GM21526 (cell line): ENCODE data around the gene NENF.

Source experiments
- ATAC-seq: cut with Tn5 transposase; IDR thresholded peaks from one replicate; pipeline ENCODE4 v1.9.1; 2021; ENCODE audit warnings: moderate library complexity; ENCODE audit not compliant: unreplicated experiment, low FRiP score

Gene NENF

DNA sequence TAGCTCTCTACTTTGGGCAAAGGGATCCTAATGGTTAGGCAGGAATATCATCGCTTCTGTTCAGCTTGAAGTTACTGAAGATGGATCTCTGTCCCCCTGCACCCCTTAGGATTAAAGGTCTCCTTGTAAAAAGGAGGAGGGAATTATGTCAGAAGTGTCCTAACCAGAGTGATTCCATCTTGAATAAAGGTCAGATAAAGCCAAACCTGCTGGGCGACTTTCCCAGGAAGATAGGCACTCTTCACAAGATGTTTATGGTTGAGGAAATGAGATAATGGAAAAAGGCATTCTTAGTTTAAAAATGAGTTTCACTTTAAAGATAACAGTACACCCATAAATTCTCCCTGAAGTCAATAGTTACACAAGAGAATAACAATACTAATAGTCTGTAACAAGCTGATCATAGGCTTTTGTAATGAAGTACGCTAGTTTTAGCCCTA lies 1.7 kb upstream of the NENF start:
- ATAC-seq: no peak

DNA sequence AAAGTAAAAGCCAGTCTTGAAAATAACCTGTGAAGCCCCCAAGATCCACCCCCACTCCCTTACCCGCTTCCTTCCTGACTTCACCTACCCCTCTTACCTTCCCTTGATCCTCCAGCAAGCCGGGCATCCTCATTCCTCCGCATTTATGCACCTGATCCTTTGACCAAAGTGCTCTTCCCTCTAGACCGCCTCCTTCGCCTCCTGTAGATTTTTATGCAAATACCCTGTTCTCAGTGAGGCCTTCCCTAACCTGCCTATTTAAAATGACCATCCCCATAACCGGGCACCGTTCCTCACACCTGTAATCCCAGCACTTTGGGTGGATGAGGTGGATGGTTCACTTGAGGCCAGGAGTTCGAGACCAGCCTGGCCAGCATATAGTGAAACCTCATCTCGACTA lies 1.1 kb upstream of the NENF start:
- ATAC-seq: no peak

DNA sequence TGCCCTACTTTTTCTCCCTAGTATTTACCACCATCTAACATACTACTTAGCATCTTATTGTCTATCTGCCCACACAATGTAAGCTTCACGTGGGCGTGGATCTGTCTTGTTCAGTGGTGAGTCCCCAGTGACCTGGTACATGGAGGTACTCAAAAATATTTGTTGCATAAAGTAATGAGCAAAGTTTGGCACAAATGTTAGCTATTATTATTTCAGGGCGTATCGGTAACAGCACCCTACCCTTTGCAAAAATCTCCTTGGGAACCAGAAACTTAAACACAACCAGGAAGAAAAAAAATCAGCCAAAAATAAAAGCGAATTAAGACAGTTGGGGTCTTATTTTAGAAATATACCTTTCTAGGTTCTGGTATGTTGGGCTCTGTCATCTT lies 454 bp upstream of the NENF start:
- ATAC-seq: no peak

DNA sequence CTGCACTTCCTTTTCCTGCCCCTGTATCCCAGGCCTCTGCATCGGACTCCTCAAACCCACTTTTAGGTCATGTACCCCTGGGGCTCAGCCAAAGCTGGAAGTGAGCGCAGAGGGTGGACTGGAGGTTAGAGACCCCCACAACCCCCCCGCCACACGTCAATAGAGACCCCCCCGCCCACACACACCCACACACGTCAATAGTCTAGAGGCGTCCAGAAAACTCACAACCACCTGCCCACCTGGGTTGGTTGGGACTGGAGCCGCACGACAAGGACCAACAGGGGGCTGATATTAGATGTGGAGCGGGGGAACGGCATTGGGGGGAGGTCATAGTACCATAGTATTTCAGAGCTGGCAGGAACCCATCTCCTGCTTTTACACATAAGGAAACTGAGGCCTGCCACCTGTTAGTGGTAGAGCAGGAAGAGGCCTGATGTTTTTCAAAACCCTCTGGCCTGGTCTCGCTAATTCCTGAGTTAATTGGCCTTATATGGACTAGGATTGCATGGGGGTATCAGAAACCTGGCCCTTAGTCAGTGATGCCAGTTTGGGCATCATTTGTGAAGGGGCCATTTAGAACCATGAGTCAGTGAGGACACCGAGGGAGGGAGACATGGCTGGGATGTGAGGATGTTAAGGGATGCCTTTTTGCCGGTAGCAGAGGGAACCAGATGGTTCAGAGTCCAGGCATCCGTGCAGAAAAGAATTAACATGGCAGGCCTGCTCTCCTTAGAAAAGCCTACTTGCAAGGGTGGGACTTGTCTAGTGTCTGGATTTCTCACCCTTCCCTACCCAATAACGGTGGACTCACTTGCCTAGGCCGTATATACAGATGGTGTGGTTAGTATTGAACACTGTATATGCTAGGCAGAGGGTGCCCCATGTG lies 1.1 kb downstream of the NENF start:
- ATAC-seq: no peak

DNA sequence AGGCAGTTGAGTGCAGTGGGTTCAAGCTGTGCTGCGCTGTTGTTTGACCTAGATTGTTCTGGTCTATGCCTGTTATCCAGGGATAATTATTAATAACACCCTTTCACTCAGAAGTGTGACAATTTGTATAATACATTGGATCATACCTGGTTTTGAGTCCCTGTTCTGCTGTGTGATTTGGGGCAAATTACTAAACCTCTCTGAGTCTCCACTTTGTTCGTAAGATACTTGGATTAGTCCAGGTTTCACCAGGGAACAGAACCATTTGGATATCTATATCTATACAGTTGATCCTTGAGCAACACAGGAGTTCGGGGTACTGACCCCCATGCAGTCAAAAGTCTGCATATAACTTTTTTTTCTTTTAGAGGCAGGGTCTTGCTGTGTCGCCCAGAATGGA lies 2.3 kb downstream of the NENF start:
- ATAC-seq: no peak

DNA sequence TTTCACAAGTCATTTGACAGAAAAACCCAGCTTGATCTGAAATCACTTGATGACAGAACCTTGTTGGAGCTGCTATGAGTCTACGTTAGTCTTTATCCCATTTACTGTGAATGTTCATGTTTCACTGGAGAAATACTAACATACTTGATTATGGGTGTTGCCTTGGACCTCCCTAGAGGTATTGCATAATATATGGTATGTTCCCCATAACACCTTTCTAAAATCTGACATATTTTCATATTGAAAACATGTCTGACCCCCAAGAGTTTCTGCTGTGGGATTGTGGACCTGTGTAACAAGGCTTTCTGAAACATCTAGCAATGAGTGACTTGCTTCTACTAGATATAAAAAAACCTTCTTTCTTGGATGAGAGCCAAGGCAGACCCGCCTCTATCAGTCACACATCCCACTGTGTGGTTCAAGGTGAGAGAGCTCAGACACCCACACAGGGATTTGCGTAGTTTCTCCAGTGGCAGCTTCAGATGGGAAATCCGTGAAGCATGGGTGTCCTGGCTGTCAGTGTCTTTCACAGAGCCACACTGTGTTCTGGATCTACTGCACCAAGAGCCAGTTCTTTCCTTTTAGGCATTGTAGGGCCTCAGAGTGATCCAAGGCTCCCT lies 4.6 kb downstream of the NENF start:
- ATAC-seq: no peak

DNA sequence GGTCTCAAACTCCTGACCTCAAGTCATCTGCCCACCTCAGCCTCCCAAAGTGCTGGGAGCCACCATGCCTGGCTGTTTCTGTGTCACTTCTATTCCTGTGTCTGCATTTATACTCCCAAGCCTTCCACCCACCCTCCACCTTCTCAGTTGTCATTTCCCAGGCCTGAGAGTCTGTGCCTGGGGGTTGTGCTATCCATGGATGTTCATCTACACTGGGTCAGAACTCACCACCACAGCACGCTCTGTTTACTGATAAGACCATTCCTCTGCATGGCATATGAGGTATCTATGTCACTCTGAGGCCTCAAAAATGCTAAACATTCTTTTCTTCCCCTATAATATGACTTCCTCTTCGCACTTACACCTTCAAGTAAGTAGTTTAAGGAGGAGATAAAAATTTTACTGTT lies 6.1 kb downstream of the NENF start:
- ATAC-seq: no peak

DNA sequence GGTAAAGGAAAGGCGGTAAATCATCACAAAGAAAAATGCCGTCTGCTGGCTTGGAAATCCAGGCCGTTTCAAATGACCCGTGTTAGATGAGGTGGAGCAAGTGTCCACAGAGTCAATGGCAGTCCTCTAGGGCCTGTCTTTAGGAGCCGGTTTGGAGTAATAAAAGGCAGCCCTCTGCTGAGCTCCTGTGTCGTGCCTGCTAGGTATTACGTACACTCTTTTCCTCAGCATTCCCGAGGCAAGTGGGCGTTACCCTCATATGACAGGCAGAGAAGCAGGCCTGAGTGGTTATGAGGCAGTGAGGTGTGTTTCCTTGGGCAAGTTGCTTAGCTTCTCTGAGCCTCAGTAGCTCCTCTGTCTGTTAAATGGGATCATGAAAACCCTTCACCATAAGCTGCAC lies 7.7 kb downstream of the NENF start:
- no peak for ATAC-seq

DNA sequence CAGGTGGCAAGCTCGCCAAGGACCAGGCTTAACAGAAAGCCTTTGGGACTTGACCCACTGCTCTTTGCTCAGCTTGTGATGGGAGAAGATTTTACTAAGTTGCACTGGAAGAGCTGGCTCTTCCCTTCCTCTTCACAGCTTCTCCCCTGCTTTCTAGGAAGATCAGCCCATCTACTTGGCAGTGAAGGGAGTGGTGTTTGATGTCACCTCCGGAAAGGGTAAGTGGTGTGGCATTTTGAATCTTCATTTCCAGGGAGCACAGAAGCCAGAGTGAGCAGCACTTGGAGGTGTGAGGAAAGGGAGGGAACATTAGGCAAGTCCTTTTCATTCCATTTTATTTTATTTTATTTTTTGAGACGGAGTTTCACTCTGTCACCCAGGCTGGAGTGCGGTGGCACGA lies 9.7 kb downstream of the NENF start:
- no peak for ATAC-seq

DNA sequence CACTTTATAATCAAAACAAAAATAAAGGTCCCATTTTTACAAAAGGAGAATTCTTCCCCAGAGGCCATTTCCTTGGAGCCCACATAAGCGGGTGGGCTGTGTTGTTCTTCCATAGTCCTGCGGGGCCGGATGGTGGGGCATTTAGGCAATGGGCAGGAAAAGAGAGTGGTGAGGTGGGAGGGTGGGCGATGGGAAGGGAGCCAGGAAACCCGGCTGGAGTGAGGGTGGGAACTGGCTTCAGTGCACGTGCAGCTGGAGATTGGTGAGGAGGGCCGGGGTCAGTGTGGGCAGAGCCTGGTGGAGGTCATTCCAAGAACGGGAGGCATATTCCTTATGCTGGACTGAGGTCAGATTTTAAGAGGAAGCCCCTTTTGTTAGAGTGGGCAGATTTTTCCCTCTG lies 13.6 kb downstream of the NENF start:
- no peak for ATAC-seq

DNA sequence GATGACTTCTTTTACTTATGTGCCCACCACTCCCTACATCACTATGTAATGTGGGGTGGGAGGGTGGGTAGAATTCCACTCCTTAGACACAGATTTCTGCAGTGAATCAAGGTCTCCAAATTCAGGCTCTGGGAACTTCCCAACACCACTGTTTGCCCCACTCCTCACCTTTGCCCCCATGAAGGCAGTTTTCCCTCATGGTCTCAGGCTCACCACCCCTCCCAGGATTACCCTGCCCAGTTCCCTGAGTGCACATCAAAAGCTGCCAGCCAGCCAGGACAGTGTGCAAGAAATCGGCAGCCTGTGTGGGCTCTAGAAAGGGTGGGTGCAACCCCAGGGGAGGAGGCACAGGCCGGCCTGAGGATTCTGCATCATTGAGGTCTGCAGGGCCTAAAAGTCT lies 14.8 kb downstream of the NENF start:
- no peak for ATAC-seq

DNA sequence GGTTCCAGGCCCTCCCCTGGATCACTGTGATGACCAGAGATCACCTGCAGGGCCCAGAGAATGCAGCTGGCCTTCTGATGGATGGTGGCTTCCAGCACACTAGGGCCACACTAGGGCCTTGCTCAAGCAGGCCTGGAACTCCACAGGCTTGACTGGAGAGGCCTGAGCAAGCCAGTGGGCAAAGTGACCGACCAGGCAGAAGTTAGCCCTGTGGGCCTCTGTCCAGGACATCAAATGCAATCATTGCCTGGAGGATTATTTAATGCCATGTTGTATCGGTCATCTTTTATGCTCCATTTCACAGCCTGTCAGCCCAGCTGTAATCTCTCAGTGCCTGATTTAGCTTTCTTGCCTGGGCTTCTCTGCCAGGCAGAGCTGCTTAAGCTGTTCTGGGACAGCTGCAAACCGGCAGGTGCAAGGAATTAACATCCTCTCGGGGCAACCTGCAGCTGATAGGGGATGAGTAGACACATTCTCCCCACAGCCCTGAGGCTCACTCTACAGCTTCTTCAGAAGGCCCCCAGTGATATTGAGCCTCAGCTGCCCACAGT lies 17.7 kb downstream of the NENF start:
- no peak for ATAC-seq

DNA sequence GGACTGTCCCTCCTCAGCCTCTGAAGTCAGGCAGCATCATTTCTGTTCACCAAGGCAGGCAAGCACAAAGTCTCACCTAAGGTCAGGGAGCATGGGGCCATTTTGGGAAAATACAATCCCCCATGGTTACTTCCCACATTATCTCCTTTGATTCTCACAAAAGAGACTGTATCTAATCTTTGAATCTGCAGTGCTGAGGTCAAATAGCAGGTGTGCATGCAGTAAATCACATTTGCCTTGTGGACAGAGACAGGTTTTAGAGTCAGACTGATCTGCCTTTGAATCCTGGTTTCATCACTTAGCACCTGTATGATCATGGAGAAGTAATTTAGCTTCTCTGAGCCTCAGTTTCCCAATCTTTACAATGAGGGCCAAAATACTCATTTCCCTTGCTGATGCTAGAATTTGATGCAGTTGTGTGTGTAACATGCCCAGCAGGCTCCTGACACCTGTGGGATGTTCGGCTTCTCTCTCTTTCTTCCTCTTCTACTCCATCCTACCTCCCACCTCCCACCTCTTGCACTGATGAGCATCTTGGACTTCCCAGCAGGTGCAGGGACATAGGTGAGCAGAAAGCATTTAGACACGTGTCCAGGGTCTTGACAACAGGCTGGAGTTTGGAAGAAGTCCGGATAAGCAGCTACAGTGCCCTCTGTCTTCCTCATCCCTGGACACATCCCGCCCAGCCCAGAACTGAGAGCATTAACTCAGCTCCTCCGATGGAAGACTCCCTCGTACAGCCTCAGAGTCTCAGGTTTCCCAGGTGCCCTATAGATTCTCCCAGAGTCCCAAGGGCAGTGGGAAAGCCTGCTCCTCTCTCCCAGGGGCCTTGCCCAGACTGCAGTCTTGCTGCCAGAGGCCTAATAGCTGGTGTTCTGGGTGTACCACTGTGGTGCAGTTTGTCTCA lies 18.9 kb downstream of the NENF start:
- no peak for ATAC-seq

DNA sequence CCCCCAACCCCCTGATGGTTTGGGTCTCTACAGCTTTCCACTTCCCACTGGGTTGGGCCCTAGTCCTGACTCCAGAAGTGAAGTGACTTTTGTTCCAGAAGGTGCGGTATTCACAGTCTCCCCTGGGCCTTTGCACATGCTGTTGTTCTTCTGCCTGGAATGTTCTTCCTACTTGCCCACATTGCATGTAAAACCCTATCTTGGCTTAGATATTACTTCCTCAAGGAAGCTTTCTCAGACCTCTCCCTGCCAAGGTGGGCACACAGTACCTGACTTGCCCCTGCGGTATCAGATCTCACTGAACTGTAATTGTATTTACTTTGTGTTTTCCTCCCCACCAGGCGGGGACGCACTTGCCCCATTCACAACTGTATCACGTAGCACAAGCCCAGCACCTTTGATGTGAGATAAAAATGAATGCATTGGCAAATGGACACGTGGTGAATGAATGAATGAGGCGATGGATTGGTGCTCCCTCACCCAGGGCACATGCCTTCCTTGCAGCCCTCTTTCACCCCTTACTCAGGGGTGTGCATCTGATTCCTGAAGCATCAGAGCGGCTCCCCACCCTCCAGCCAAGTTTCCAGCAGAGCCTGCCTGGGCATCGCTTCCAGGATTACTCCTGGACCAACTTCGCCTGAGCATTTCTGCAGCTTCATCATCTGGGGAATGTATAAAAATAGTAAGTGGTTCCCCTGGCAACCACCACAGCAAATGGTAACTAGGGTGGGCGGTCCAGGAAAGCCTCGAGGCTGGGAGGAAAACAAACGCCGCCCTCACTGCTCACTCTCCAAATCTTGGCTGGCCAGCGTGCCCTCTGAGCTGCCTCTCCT lies 19.8 kb downstream of the NENF start:
- no peak for ATAC-seq

DNA sequence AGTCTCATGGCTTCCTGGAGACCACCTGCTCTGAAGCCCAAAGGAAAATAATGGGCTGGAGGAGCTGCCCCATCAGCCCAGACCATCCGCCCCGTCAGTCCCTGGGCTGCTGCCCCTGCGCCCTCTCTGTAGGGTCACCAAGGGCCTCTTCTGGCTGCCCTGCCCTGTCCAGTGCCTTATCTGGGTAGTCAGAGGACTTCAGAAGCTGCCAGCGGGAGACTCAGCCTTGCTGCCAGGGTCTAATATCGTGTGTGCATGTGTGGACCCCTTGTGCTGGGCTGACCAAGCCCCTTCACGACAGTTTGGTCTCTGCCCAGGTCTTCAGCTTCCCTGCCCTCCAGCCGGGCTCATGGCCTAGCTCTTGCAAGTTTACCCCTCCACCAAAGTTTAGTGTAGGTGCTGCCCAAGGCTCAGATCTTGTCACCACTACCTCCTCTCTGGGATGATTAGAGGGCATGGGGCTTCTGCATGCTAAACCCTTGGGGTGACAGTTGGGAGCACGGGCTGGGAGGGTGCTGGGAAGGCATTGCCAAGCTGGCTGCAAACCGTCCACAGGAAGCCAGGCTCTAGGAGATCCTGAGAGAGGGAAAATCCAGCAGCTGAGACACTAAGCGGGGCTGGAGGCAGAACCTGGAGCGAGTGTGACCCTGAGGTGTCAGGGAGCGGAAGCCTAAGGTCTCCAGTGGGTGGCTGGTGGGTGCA lies 20.6 kb downstream of the NENF start:
- ATAC-seq: no peak

DNA sequence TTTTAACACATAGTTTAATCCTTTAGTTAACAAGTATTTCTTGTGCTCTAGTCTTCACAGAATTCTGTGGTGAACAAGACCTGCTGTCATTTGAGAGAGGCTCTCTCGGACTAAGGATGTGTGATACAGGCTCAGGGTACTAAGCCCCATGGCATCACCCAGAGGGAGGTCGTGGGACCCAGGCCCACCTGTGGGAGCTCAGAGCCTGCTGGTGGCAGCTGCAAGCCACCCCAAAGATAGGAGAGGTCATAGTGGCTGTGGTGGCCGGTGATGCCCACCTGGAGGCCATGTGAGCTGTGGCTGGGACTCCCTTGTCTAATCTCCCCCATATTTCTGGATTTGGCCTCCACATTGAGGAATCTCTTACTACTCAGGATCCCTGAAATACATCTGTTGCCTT lies 22.0 kb downstream of the NENF start:
- no peak for ATAC-seq

DNA sequence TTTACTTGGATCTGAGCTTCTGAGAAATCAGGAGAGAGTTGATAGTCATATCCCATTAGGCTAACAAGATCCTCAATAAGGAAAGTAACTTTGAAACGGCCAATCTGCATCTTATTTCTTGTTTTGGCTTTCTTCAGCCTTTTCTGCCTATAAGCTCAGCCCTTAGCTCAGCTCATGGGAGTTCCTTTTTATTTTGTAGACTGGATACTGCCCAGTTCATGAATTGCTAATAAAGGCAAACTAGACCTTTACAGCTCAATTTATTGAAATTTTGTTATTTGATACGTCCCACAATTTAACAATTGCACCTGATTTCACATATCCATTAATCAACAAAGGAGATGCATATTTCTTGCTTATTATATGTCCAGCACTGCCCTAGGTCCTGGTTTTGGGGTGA lies 22.7 kb downstream of the NENF start:
- ATAC-seq: no peak

DNA sequence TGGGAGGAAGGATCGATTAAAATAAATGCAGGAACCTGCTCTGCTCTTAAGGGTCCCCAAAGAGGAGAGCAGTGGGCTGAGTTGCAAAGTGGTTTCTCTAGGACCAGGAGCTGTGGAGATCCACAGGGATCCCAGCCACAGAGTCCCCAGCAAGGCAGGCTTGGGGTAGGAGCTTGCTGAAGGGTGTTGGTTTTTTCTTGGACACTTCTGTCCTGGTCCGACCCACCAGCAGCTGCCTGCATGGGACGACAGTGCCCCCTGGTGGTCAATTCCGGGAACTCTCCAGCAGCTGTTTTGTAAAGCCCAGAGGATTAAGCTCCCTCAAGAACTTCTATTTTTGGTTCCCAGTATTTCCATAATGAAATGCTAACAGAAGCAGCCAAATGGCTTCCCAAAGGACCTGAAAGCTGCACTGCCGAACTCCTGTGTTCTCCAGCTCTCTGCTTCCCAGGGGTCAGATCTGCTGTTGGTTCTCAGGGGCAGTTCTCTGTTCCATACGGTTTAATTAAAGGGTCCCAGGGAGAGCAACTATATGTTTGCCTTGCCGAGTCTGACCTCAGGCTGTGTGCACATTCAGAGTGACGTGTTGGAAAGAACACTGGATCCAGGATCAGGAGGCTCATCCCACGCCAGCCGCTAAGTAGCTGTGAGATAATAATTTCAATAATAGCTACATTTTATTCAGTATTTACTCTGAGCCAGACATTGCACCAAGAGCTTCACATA lies 23.2 kb downstream of the NENF start:
- no peak for ATAC-seq
